GM21825 (cell line): ENCODE data around the gene PRR14.

Source experiments
- ATAC-seq: cut with Tn5 transposase; IDR thresholded peaks from one replicate; pipeline ENCODE4 v1.9.1; 2021; ENCODE audit warnings: mild to moderate bottlenecking, moderate library complexity; ENCODE audit not compliant: unreplicated experiment

PRR14 gene

GRCh38 chr16:30650369-30651123 lies at the start of gene PRR14:
Gene PRR14 (plus strand): TSS chr16:30650960. CDS start chr16:30651646, 686 bp downstream.
- ATAC-seq: peak; percentile 70

- no peak for ATAC-seq
Observed at GRCh38 chr16:30601966-30602365, 48.8 kb upstream of the PRR14 start.

- ATAC-seq: no peak
Observed at GRCh38 chr16:30602616-30603277, 48.0 kb upstream of the PRR14 start.

GRCh38 chr16:30603945-30604315 lies 46.8 kb upstream of the PRR14 start:
- no peak for ATAC-seq

- no peak for ATAC-seq
Observed at GRCh38 chr16:30604316-30604947, 46.3 kb upstream of the PRR14 start.

- no peak for ATAC-seq
Observed at GRCh38 chr16:30605158-30605557, 45.6 kb upstream of the PRR14 start.

GRCh38 chr16:30606004-30606403 lies 44.8 kb upstream of the PRR14 start:
- no peak for ATAC-seq

GRCh38 chr16:30609002-30609925 lies 41.5 kb upstream of the PRR14 start:
- peak; percentile 23 for ATAC-seq

- ATAC-seq: peak; percentile 80
Observed at GRCh38 chr16:30609926-30610839, 40.6 kb upstream of the PRR14 start, which contains the start of gene ZNF689. Gene ZNF689 (minus strand): TSS chr16:30610389. CDS start chr16:30610041, 348 bp downstream.

GRCh38 chr16:30615358-30616091 lies 35.2 kb upstream of the PRR14 start:
- ATAC-seq: no peak

GRCh38 chr16:30619202-30619601 lies 31.6 kb upstream of the PRR14 start:
- ATAC-seq: no peak

- no peak for ATAC-seq
Observed at GRCh38 chr16:30619638-30620037, 31.1 kb upstream of the PRR14 start.

- no peak for ATAC-seq
Observed at GRCh38 chr16:30620169-30620568, 30.6 kb upstream of the PRR14 start.

- ATAC-seq: no peak
Observed at GRCh38 chr16:30621765-30622164, 29.0 kb upstream of the PRR14 start.

GRCh38 chr16:30622455-30623032 lies 28.2 kb upstream of the PRR14 start:
- no peak for ATAC-seq

GRCh38 chr16:30623536-30624283 lies 27.1 kb upstream of the PRR14 start:
- ATAC-seq: no peak

GRCh38 chr16:30626236-30626635 lies 24.5 kb upstream of the PRR14 start:
- ATAC-seq: no peak
